Right renal pelvis (tissue), 4 donors: Measurements from ENCODE around the gene NDRG4. TPM values are rescaled to one million over a fixed set of nuclear protein-coding genes. Genes with fewer than 3 reads are reported as not detected.

ENCODE experiments used
- DNase-seq, 4 donors: peaks; one replicate each; pipeline ENCODE4 v3.0.0-alpha.2; 2013; ENCODE audit warnings: low read depth in 4 of 4, low spot score in 3 of 4, missing footprints in 1 of 4
- polyA plus RNA-seq, 4 donors: library from polyadenylated mRNA; unstranded; fragments of 120-200 nt; gene quantifications; one replicate each; pipeline ENCODE4 v1.2.1, GENCODE V29; 2013; ENCODE audit not compliant: insufficient read length in 4 of 4

The NDRG4 gene
- polyA plus RNA-seq, 4 donors: 9.9 to 12.1 (median 11.2) TPM

DNA sequence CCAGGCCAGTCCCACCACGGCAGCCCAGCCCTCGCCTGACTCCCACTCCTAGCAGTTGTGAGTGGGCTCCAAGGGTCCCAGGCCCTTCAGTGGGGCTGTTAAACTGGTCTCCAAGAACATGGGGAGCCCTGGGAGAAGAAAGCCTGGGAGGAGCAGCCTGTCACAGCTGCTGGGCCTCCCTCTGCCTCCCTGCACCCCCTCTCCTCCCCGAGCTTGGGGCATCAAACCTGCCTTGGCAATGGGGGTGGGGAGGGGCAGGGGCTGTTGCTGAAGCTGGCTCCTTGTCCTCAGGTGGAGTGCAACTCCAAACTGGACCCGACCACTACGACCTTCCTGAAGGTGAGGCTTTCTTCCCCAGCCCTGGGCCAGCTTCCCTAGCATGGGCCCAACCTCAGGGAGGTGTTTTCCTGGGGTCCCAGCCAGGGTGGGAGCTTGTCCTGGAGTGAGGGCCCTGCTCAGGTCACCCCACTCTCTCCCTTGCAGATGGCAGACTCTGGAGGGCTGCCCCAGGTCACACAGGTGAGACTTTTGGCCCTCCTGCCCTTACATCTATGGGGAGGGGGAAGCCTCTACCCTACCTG lies 8.8 kb downstream of the NDRG4 start:
- DNase-seq: no peak

DNA sequence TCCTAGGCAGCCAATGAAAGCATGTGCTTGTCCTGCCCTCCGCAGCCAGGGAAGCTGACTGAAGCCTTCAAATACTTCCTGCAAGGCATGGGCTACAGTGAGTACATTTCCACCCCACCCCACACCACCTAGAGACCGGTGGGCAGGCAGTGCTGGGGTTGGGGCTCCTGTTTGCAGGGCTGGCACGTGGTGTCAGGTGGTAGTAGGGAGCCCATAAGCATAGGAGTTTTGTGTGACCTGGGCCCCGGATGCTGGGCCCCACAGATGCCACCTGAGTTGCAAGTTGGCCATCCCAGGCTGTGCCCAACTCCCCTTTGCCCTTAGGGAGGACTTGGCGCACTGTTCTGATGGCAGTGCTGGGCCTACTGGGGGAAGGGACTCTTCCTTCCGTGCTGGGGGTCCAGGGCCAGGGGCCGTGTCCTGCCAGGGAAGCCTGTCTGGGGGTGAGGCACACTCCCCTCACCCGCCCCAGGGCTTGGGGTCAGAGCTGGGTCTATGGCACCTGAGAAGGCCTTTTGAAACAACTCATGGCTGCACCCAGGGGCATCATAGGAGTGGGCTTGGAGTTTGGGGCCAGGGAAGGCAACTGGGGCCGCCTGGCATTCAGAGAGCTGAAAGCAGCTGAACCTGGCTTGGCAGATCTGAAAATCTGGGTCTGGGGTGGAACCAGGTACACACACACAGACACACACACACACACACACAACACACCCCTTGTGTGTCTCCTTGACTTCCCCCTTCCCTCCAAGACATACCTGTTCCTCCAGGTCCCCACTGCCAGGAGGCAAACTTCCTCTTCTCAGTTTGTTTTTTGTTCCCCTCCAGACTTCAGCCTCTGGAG lies 9.5 kb downstream of the NDRG4 start:
- no peak for DNase-seq

DNA sequence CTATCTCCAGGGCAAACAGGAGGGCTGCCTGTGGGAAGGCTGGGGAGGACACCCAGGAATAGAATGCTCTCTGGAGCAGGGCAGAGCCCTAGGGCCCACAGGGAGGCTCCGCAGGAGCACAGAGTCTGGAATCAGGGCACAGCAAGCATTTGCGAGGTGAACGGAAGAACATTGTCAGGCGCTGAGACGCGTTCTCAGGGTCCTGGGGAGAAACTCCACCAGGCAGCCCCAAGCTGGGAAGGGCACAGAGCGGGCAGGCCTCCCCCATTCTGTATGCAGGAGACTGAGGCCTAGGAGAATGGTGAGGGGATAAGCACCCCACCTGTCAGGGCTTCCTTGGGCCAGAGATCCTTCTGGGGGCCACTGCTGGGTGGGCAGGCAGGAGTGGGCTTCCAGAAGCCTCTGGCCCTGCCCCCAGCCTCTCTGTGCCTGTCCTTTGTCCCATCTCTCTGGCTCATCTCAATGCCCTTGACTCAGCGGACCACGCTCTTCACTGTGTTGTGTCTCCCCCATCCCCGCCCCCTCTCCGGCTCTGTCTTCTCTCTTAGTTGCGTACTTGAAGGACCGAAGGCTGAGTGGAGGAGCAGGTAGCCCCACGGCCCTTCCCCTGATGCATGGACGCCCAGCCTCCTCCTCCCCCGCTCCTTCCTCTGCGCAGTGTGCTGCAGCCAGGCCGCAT lies 10.3 kb downstream of the NDRG4 start:
- no peak for DNase-seq

DNA sequence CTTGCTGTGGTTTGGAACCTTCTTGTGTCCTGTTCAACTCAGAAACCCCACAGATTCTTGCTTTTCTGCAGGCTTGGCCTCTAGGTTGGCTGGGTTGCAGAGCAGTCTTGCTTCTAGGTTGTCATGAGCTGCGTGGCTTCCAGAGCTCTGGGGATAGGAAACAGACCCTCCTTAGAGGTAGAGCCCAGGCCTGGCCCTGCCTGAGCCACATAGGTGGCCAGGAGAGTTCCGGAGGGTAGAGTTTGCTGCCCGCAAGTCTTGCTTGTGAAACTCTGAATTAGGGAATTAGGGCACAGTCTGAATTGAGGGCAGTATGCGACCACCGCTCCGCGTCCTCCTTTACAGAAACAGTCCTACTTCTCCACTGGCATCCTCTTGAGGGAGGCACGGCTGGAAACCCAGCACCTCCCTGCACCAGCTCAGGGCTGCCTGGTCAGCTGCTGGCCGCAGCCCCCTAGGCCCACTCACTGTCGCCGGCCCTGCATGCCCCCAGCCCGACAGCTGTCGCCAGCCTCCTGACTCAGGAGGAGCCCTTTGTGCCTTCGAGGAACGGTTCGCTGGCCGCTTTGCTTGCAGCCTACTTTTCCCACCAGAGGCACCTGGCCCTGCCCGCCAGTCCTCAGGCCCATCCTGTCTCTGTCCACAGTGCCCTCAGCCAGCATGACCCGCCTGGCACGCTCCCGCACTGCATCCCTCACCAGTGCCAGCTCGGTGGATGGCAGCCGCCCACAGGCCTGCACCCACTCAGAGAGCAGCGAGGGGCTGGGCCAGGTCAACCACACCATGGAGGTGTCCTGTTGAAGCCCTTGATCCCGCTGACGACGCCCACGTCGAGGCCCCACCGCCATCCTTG lies 11.1 kb downstream of the NDRG4 start:
- no peak for DNase-seq

DNA sequence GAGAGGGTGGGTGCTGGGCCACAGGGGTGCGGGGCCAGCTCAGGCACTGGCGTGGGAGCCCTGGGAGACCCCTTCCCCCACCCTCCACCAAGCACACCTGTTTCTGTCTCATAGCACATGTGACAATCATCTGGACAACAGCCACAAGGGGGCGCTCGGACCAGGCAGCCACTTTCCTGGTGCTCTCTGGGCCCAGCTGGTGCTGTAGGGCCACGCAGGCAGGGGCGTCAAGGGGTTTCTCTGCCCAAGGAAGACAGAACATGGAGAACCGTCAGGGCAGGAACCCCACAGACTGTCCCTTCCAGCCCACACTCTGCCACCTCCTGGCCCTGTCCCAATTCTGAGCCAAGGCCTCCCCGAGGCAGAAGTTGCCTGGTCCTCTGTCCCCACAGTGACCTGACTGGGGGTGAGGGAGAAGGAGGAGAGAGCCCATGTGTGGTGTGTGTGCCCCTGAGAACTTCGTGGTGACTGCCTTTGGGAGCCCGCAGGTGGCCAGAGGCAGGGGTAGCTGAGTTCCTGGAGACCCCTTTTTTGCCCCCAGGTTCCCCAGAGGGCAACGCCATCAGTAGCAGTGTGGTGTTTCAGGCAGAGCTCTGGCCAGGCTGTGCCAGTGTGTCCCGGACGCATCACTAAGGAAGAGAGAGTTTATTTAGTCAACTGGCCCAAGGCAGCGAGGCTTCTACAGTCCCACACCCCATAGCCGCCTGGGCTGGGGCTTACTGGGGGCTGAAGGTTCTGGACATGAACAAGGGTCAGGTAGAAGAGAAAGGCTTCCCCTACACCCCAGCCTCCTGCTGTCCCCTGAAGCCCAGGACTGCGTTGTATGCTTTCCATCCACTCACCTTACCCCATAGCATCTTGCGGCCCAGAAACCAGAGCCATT lies 12.2 kb downstream of the NDRG4 start:
- DNase-seq: no peak

DNA sequence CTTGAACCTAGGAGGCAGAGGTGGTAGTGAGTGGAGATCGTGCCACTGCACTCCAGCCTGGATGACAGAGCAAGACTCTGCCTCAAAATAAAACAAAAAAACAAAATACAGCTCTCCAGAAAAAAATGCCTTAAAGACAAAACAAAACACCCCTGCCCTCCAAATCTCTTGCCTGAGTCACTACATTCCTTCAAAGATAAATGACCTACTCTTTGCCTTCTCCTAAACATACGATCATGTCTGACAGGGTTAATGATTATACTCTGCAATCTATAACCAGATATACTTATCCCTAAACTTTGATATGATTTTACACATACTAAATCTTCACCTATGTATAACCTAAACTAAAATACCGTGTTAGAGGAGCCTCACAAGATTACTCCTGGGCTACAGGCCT lies 13.9 kb downstream of the NDRG4 start:
- no peak for DNase-seq

DNA sequence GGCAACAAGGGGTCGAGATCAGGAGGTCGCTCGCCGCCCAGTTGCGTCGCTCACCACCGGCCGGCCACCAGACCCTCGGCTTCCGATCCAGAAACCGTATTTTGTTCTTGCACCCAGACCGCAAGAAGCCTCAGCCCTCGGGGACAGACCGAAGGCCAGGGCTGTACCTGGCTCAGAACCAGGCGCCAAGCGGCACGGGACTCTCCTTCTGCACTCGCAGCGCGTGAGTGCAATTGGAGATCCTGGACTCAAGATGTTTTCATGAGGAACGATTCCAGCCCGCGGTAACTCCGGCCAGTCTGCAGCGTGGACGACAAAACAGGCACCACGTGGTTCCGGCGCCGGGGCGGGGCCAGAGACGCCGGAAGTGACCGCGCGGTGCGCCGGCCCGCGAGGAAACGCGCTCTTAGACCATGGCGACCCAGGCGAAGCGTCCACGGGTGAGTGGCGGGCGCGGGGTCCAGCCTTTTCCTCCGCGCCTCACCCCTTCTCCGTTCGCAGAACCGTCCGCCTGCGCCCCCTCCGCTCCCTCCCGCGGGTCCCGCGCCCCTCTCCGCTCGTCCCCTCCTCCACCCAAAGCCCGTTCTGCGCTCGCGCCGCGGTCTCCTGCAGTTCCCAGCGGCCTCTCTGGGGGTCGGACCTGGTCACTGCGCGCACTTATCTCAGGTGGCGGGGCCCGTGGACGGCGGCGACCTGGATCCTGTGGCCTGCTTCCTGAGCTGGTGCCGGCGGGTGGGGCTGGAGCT lies 15.4 kb downstream of the NDRG4 start, which contains the start of gene SETD6:
Gene SETD6 (plus strand): TSS at position 393 of the 746 bp plus-strand sequence. CDS start 21 bp downstream, at position 414.
- peak; percentile 71 to 82 (median 80) for DNase-seq

DNA sequence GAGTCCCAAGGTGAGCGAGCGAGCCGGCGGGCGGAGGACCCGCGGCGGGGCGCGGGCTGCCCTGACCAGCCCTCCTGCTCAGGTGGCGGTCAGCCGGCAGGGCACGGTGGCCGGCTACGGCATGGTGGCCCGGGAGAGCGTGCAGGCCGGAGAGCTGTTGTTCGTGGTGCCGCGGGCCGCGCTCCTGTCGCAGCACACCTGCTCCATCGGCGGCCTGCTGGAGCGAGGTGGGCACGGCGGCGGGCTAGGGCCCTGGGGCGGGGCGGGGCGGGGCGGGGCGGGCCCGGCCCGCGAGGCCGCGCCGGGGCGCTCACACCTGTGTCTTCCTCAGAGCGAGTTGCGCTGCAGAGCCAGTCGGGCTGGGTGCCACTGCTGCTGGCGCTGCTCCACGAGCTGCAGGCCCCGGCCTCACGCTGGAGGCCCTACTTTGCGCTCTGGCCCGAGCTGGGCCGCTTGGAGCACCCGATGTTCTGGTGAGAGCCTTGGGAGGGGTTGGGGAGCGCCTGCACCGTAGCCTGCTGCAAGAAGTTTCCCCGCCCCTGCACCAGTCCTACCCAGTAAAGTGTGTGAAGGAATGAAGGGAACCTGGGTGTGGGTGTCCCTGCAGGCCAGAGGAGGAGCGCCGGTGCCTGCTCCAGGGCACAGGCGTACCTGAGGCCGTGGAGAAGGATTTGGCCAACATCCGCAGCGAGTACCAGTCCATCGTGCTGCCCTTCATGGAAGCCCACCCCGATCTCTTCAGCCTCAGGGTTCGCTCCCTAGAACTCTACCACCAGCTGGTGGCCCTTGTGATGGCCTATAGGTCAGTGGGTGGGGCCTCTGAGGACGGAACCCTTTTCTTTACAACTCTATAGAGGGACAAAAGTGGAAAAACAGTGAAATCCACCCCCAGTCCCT lies 16.2 kb downstream of the NDRG4 start:
- DNase-seq: no peak

DNA sequence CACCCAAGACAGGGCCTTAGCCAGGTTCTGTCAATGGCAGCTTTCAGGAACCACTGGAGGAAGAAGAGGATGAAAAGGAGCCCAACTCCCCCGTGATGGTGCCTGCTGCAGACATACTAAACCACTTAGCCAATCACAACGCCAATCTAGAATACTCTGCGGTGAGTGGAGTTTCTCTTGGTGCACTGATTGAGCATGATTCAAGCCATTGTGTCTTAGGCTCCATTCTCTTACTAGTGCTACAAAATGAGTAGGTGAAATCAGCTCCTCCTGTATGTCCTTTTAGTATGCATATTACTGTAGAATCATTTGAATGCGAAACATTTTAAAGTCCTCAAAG lies 16.8 kb downstream of the NDRG4 start:
- DNase-seq: no peak

DNA sequence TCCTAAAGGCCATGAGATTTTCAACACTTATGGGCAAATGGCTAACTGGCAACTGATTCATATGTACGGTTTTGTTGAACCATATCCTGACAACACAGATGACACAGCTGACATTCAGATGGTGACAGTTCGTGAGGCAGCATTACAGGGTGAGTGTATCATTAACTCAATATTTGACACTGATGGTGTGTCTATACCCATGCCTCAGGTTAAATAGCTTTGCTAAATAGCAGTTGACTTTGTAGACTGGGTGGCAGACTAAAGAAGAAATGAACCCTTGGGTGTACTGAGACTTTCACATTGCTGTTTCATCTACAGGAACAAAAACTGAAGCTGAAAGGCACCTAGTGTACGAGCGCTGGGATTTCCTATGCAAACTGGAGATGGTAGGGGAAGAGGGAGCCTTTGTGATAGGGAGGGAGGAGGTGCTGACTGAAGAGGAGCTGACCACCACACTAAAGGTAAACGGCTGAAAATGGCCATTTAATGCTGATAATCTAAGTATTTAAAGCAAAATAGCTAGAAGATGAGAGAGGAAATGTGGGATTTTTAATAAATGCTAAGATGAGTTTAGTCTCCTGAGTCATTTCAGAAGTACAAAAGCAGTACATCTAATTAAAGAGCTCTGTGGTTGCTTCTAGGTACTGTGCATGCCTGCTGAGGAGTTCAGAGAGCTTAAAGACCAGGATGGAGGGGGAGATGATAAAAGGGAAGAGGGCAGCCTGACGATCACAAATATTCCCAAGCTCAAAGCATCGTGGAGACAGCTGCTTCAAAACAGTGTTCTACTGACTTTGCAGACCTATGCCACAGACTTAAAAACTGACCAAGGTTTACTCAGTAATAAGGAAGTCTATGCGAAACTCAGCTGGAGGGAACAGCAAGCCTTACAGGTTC lies 18.4 kb downstream of the NDRG4 start:
- no peak for DNase-seq

DNA sequence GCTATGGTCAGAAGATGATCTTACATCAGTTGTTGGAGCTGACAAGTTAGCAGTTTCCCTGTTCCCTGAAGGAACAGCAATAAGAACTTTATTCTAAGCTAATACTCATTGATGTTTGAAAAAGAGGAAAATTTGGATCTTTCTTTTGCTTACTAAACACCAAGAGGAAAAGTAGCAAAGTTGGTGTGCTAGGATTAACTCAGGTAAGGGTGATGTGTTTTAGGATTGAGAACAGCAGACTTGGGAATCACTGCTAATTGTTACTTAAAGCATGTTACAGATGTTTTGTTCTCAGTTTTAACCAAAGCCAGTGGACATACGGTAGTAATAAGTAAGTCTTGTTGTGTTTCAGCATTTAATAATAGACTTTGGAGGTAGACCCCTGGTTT lies 19.0 kb downstream of the NDRG4 start:
- no peak for DNase-seq

DNA sequence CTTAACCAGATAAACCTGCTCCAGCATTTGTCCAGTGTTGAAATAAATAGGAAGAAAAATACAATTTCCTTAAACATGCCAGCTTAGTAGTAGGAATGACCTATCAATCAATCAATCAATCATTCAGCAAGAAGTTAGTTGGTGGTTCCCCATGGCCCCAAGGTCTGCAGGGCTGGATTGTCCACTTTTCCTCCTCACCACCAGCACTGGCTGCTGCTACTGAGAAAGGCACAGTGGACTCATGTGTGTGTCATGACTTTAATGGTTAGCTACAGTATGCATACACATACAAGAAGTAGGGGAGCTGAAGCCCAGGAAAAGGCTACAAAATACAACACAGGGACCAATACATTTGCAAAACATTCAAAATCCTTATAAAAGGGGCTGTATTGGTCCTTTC lies 19.8 kb downstream of the NDRG4 start:
- no peak for DNase-seq

DNA sequence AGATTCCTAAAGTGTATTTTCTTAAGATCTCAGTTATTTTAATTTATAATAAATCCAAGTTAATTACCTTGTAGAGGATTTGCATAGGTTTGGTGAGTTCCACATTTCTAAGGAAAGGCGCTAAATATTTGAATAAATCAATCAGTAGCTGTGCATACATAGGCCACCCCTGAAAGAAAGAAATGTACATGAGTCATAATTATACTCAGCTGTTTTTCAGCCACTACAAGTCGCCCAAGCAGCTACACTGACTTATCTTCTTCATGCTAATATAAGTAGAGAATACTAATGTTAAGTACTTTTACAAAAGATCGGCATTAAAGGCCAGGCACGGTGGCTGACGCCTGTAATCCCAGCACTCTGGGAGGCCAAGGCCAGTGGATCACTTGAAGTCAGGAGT lies 30.2 kb downstream of the NDRG4 start:
- DNase-seq: no peak

DNA sequence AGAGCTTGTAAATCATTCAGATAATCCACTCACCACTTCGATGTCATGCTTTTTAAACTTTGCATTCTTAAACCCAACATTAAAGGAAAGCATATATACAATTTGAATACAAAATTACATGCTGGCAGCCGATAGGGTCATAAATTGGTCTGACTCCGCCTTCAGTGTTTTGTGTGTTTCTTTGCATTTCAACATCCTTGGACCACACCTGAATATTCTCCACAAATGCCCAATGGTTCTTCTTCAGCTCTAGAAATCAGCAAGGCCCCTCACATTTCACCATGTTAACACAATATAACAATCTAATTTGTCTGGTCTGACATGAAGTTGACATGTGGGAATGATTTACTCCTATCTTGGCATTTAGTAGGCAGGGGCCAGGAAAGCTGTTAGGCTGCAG lies 32.5 kb downstream of the NDRG4 start:
- no peak for DNase-seq

DNA sequence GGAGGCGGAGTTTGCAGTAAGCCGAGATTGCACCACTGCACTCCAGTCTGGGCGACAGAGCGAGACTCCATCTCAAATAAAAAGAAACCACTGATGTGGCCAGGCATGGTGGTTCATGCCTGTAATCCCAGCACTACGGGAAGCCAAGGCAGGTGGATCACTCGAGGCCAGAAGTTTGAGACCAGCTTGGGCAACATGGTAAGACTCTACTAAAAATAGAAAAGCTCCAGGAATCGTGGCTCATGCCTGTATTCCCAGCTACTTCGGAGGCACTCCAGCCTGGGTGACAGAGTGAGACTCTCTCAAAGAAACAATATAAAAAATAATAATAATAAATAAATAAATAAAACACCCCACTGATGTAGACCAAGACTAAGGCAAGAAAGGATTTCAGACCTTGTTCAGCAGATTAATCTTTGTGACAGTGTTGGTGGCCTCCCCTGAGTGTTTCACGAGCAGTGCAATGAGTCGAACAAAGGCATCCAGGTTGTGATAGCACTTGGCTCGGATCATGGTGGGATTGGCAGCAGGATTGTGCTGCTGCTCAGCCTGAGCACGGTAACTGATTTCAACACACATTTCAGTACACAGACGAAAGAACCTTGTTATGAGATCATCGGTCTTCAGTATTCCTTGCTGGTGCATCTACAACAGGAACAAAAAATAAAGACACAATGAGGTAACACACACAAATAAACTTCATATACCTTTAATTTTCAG lies 34.0 kb downstream of the NDRG4 start:
- no peak for DNase-seq

DNA sequence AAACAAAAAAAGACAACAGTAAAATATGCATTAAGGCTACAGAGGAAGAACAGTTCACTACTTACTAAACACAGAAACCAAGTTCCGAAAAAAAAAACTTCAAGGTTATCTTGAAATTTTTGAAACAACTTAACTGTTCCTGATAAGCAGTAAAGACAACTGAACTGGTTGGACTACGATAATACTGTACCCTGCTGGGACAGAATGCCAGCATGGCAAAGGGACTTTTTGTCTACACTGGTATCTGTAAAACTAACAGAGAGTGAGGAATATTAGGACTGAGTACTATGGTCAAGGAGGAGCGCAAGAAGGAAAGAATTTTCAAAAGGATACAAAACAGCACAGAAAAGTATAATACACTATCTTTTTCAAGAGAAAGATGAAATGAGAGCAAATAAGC lies 35.2 kb downstream of the NDRG4 start:
- no peak for DNase-seq

DNA sequence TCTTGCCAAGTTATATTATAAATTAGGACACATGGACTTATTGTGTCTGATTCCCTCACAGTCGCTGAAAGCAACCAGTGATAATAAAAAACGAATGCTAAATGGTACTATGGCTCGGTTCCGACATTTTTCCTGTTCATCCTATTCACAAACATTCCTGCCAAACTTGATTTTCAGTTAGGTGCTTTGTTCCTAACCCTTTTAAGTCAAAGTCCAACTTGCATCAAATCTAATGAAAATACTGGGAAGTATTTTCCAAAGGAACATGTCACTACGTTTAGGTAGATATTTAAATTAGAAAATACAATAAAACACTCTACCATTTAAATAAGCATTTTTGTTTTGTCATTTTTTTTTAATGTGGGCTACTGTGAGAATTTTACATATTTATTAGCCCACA lies 36.3 kb downstream of the NDRG4 start:
- DNase-seq: no peak
